Activated gamma-delta T cell treated with Interleukin-2 at 50 U/mL for 16 hours (primary cell): ENCODE data around the gene PCBP3.
"Not testable (repeated sequence)": the region's sequence is repeated elsewhere in the genome, so short reads cannot be mapped to it uniquely, and the experiment has no call there.

Source experiments
- DNase-seq: peaks from one replicate; pipeline ENCODE4 v3.0.0-alpha.2; 2020

The PCBP3 gene

DNA sequence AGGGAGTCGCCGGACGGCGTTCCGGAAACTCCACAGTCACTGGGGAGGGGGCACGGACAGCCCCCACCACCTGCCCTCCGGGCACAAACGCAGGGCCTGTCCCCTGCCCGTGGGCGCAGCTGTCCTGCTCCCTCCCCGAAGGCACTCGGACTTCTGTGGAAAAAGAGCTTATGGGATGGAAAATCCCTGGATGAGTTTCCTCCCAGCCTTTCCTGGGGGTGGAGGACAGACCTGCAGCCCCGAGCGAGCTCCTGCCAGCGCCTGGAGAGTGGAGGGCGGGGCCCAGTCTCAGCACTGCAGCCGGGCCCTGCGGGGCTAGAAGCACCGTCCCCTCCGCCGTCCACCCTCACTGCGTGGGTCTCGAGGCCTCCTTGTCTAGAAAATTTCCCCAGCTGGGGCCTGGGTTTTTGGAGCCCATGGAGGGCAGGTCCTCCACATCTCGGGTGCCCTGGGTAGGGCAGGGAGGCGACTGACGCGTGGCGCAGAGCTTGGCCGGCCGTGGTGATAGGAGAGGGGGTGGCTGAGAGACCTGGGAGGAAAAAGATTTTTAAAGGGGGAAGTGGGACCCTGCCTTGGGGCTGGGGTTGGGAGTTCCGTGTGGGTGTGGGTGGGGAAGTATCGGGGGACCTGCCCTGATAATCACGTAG lies 331.6 kb downstream of the PCBP3 start:
- DNase-seq = no peak

DNA sequence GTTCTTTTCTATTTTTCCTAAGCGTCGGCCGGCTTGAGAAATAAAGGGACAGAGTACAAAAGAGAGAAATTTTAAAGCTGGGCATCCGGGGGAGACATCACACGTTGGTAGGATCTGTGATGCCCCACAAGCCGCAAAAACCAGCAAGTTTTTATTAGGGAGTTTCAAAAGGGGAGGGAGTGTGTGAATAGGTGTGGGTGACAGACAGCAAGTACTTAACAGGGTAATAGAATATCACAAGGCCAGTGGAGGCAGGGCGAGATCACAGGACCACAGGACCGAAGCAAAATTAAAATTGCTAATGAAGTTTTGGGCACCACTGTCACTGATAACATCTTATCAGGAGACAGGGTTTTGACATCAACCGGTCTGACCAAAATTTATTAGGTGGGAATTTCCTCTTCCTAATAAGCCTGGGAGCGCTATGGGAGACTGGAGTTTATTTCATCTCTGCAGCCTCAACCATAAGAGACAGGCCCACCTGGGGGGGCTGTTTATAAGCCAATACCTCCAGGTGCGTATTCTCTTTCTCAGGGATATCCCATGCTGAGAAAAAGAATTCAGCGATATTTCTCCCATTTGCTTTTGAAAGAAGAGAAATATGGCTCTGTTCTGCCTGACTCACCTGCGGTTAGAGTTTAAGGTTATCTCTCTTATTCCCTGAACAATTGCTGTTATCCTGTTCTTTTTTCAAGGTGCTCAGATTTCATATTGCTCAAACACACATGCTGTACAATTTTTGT lies 332.3 kb downstream of the PCBP3 start:
- DNase-seq = not testable (repeated sequence)

DNA sequence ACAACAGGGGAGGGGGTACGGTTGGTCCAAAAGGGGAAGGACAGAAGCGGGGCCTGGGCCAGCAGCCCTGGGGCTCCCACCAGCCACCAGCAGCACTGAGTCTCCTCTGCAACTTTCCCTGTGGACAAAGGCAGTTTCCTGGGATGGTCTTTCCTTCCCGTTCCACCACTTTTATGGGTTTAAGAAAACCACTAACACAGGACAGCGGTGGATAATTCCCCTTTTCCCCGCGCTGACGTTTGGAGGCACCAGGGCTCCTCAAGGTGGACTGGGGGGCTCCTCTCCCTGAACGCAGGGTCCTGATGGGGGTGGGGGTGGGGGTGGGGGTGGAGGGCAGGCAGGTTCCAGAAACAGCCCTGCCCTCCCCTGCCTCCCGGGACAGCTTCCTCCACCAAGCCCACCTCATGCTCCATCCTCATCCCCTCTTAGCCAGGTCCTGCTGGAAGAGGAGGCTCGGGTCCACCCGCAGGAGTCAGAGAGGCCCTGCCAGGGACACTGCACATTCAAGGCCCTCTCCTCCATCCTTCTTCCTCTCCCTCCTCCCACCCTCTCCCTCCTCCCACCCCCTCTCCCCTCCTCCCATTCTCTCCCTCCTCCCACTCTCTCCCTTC lies 333.3 kb downstream of the PCBP3 start:
- no peak for DNase-seq

GRCh38 chr21:45977396-45977795 lies 333.9 kb downstream of the PCBP3 start:
- no peak for DNase-seq

- no peak for DNase-seq
Measured at GRCh38 chr21:45979141-45979631, 335.7 kb downstream of the PCBP3 start.

GRCh38 chr21:45979651-45980050 lies 336.1 kb downstream of the PCBP3 start:
- DNase-seq = no peak

DNA sequence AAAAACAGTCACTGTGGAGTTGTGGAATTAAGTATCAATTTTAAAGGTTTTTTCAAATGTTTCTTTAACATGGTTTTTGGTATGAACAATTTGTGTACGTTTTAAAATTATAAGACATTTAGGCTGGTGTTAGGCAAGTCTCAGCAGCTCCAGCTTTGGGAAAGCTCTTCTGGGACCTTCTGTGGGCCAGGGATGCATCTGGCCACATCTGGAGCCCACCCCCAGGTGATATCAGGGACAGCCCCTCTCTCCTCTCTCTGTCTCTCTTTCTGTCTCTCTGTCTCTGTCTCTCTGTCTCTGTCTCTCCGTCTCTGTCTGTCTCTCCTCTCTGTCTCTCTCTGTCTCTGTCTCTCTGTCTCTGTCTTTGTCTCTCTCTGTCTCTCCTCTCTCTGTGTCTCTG lies 336.7 kb downstream of the PCBP3 start:
- DNase-seq = no peak

DNA sequence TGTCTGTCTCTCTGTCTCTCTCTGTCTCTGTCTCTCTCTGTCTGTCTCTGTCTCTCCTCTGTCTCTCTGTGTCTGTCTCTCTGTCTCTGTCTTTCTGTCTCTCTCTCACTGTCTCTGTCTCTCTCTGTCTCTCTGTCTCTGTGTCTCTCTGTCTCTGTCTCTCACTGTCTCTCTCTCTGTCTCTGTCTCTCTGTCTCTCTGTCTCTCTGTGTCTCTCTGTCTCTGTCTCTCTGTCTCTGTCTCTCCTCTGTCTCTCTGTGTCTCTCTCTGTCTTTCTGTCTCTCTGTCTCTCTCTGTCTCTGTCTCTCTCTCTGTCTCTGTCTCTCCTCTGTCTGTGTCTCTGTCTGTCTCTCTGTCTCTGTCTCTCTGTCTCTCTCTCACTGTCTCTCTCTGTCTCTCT lies 337.2 kb downstream of the PCBP3 start:
- no peak for DNase-seq

DNA sequence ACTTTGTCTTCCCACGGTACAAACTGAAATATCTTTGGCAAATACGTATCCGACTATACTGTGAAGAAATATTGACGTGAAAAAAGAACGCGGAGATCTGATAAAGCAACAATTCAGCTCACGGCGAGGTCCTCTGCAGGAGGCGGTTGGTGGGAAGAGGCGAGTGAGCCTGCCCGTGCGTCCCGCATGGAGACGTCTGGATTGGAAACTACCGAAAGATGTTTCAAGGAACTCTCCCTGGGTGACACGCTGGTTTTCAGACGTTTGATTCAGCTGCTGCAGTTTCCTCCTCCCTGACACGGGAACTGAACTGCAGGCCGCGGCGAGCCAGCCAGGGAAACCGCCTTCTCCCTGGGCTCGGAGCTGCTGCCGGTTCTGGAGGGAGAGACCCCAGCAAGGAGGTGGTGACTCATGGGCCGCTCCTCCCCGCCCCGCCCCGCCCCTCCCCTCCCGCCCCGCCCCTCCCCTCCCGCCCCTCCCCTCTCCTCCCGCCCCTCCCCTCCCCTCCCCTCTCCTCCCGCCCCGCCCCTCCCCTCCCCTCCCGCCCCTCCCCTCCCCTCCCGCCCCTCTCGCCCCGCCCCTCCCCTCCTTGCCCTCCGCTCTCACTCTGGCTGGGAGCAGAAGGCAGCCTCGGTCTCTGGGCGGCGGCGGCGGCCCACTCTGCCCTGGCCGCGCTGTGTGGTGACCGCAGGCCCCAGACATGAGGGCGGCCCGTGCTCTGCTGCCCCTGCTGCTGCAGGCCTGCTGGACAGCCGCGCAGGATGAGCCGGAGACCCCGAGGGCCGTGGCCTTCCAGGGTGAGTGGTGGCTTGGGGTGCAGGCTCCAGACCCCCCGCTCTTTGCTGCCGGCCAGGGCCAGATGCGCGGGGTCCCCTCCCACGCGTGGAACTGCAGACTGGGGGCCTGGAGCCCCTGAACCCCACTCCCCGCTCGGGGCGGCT lies 337.9 kb downstream of the PCBP3 start, which contains the start of gene COL6A1:
Gene COL6A1 (plus strand): TSS at position 620 of the 941 bp plus-strand sequence. CDS start 81 bp downstream, at position 701.
- DNase-seq = peak; percentile 42

DNA sequence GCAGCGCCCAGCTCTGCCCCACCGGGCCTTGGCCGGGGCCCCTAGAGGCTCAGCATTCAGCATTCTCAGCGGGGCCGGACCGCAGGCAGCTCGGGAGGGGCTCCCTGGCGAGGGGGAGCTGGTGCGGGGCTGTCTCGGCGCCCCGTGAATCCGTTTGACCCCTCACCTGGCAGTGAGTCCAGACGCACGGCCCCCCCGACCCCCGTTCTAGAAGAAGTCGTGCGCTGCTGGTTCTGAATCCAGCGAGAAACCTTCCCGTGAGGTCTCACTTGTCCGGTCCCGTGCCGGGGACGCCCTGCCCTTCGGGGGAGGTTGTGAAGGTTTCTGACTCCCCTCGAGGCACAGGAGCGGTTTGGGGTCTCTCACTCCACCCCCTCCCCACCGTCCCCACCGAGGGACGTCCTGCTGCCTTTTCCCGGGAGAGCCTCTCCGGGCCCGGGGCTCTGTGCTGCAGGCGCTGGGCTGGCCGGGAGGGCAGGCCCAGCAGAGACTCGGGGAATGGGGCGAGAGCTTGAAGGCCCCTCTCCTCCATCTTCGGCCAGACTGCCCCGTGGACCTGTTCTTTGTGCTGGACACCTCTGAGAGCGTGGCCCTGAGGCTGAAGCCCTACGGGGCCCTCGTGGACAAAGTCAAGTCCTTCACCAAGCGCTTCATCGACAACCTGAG lies 338.7 kb downstream of the PCBP3 start:
- peak; percentile 12 for DNase-seq

GRCh38 chr21:45982758-45983648 lies 339.5 kb downstream of the PCBP3 start:
- DNase-seq = peak; percentile 3

DNA sequence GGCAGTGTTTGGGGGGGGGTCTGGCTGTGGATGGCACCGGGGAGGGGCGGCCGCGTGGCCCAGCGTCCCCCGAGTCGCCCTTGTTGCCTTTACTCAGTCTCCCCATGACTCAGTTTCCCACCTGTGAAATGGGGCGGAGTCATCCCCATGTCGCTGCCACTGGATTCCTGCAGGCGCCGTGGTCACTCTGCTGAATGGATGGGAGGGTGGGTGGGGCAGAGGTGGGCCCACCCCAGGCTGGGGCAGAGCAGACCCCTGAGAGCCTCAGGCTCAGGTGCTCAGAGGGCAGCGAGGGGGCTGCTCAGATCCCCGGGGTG lies 340.1 kb downstream of the PCBP3 start:
- DNase-seq = no peak

GRCh38 chr21:45983981-45984551 lies 340.5 kb downstream of the PCBP3 start:
- DNase-seq = no peak

- DNase-seq = no peak
Measured at GRCh38 chr21:45984584-45985095, 341.1 kb downstream of the PCBP3 start.

GRCh38 chr21:45985471-45986315 lies 342.2 kb downstream of the PCBP3 start:
- DNase-seq = no peak

GRCh38 chr21:45986316-45987051 lies 343.0 kb downstream of the PCBP3 start:
- DNase-seq = no peak

DNA sequence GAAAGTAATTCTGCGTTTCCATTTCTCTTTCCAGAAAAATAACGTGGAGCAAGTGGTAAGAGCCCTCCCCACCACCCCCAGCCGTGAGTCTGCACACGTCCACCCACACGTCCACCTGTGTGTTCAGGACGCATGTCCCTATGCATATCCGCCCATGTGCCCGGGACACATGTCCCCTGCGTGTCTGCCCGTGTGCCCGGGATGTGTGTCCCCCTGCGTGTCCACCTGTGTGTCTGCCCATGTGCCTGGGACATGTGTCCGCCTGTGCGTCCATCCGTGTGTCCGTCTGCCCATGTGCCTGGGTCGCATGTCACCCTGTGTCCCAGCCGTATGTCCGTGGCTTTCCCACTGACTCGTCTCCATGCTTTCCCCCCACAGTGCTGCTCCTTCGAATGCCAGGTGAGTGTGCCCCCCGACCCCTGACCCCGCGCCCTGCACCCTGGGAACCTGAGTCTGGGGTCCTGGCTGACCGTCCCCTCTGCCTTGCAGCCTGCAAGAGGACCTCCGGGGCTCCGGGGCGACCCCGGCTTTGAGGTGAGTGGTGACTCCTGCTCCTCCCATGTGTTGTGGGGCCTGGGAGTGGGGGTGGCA lies 343.7 kb downstream of the PCBP3 start:
- DNase-seq = no peak
